Measurements from ENCODE around the gene FAM98C.

- TF ChIP-seq POLR2AphosphoS5 (IDR thresholded peaks at IDR 0.05) (no peak), CTCF (IDR thresholded peaks at IDR 0.05) (no peak)
Measured at GRCh38 chr19:38394488-38394887, 8.4 kb upstream of the FAM98C start.

Measured in gastroesophageal sphincter (tissue), 3 donors.